GM23248 (cell line): ENCODE data around the gene IL21R.

Experiments
- EZH2 ChIP-seq: fragments of 200-600 bp; sonication (generic); IDR thresholded peaks from 2 replicates; pipeline ENCODE4 v1.6.1; 2018; ENCODE audit warnings: antibody characterized with exemption, mild to moderate bottlenecking; ENCODE audit not compliant: insufficient read depth, poor library complexity, severe bottlenecking
- EZH2phosphoT487 ChIP-seq: fragments of 200-600 bp; sonication (generic); IDR thresholded peaks from 2 replicates; pipeline ENCODE4 v1.6.1; 2018; ENCODE audit warnings: antibody characterized with exemption, moderate library complexity, mild to moderate bottlenecking, low read depth; ENCODE audit not compliant: insufficient read depth

GRCh38 chr16:27386674-27387073, 15.3 kb upstream of the IL21R start:
- TF ChIP-seq EZH2phosphoT487 (no peak), EZH2 (no peak)
